H1 (cell line): ENCODE results near the gene ATP5F1E.

Experiments used
- CTCF ChIP-seq, 3 experiments: IDR thresholded peaks; 1 replicate in 2 of 3; 2 replicates in 1 of 3; pipeline versions ENCODE4 v1.5.1 to v1.6.1; 2011; ENCODE audit warnings: low read length in 3 of 3, mild to moderate bottlenecking in 3 of 3, inconsistent platforms in 2 of 3, low read depth in 1 of 3, moderate library complexity in 1 of 3; ENCODE audit not compliant: insufficient read depth in 1 of 3; ENCODE audit errors: control extremely low read depth in 1 of 3
- EZH2 ChIP-seq: fragments of 200-600 bp; sonication (generic); IDR thresholded peaks from 2 replicates; pipeline ENCODE4 v1.7.1; 2012; ENCODE audit warnings: low read depth, mild to moderate bottlenecking, moderate library complexity, low read length, inconsistent platforms; ENCODE audit not compliant: severe bottlenecking
- HDAC2 ChIP-seq, 2 experiments: fragments of 300-600 bp in 1 of 2; sonication (generic) in 1 of 2; IDR thresholded peaks; 2 replicates each; pipeline ENCODE4 v1.6.1; 2011 to 2012; ENCODE audit warnings: low read depth in 2 of 2, low read length in 2 of 2, mild to moderate bottlenecking in 2 of 2, moderate library complexity in 2 of 2, borderline replicate concordance in 1 of 2, inconsistent platforms in 1 of 2
- KDM1A ChIP-seq: fragments of 200-600, 300-600 bp; sonication (generic); IDR thresholded peaks from 2 replicates; pipeline ENCODE4 v1.7.1; 2016; ENCODE audit warnings: mild to moderate bottlenecking, low read length, borderline replicate concordance
- POLR2A ChIP-seq, 2 experiments: IDR thresholded peaks; 1 replicate in 1 of 2; 2 replicates in 1 of 2; pipeline ENCODE4 v1.6.1; 2011; ENCODE audit warnings: low read depth in 2 of 2, low read length in 2 of 2, mild to moderate bottlenecking in 2 of 2; ENCODE audit errors: control extremely low read depth in 1 of 2
- RNF2 ChIP-seq: fragments of 200-900, 300-1000 bp; sonication (generic); IDR thresholded peaks from 2 replicates; pipeline ENCODE4 v1.7.1; 2016; ENCODE audit warnings: borderline replicate concordance, low read depth, mild to moderate bottlenecking, antibody characterized with exemption, low read length; ENCODE audit not compliant: poor library complexity, severe bottlenecking; ENCODE audit errors: missing control alignments
- SUZ12 ChIP-seq: fragments of 200-600 bp; sonication (generic); IDR thresholded peaks from 2 replicates; pipeline ENCODE4 v1.6.1; 2012; ENCODE audit warnings: mild to moderate bottlenecking, inconsistent platforms, low read length, moderate library complexity, mixed read lengths

- no peak for TF ChIP-seq HDAC2 (IDR thresholded peaks at IDR 0.05; ENCODE audit: borderline replicate concordance in 1 of 2, low read depth in 2 of 2, low read length in 2 of 2)
- TF ChIP-seq SUZ12 = no peak
- TF ChIP-seq KDM1A = no peak
- TF ChIP-seq POLR2A (IDR thresholded peaks at IDR 0.05; ENCODE audit: control extremely low read depth in 1 of 2, low read depth in 2 of 2, low read length in 2 of 2) = no peak
- TF ChIP-seq RNF2 = no peak
- TF ChIP-seq CTCF (IDR thresholded peaks at IDR 0.05; ENCODE audit: control extremely low read depth in 1 of 3, insufficient read depth in 1 of 3, low read depth in 1 of 3, low read length in 3 of 3) = no peak
- TF ChIP-seq EZH2 = no peak
These were observed 12.9 kb downstream of the ATP5F1E start, which contains the start of gene TUBB1 for GRCh38 chr20:59019217-59019616.
